Brain microvascular endothelial cell (primary cell): Measurements from ENCODE around the gene PACS1.

Source experiments
- DNase-seq: peaks from one replicate; pipeline ENCODE4 v3.0.0-alpha.2; 2020
- H3K27ac ChIP-seq: fragments of 250-450 bp; sonication (Bioruptor Pico); 2 replicates; pipeline ENCODE4 v1.5.1; 2020; ENCODE audit warnings: mild to moderate bottlenecking, moderate library complexity
- H3K27me3 ChIP-seq: fragments of 250-450 bp; sonication (Bioruptor Pico); replicated peaks from 2 replicates; pipeline ENCODE4 v1.5.1; 2020; ENCODE audit warnings: mild to moderate bottlenecking
- H3K36me3 ChIP-seq: fragments of 250-450 bp; sonication (Bioruptor Pico); replicated peaks from 2 replicates; pipeline ENCODE4 v1.5.1; 2020; ENCODE audit warnings: mild to moderate bottlenecking
- H3K4me3 ChIP-seq: 2 replicates; pipeline ENCODE4 v1.5.1; 2011; ENCODE audit warnings: low read depth, mild to moderate bottlenecking, control low read depth, low read length, moderate library complexity
- in situ Hi-C: cut with HindIII; loops from 2 replicates; pipeline ENCODE4 v1.10.0; 2017; ENCODE audit warnings: low sequenced_read_pairs, low pct_ligation_motif_present
- TF ChIP-seq, protein P1 (sequence below): IDR thresholded peaks from 2 replicates; pipeline ENCODE4 v1.5.1; 2011; ENCODE audit warnings: low read depth, mild to moderate bottlenecking, moderate library complexity, low read length, control low read depth, inconsistent platforms; ENCODE audit errors: missing control alignments

Gene PACS1

DNA sequence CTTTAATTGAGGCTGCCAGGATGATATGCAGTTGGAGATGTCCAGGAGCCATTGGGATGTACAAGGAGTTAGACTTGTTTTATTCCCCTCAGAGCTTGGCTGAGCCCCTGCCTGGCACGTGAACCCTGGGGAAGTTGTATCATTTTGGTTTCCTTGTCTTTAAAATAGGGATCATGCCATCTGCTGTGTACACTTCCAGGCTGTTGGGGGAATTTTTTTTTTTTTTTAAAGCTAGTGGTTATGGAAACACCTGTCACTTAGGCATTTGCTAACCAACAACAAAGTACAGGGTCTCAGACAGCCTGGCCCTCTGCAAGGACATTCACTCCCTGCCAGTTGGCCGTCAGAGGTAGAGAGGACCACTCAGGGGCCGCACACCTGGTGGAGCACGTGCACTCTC, 189.9 kb downstream of the PACS1 start:
- DNase-seq = no peak
- H3K4me3 ChIP-seq = no peak overlapping the region
- in situ Hi-C loops = no loop called here
- H3K36me3 ChIP-seq = peaks cover 25% of the 10 kb centered on the region
- H3K27me3 ChIP-seq = no peaks in the 10 kb centered on the region
- TF ChIP-seq, protein P1, sequence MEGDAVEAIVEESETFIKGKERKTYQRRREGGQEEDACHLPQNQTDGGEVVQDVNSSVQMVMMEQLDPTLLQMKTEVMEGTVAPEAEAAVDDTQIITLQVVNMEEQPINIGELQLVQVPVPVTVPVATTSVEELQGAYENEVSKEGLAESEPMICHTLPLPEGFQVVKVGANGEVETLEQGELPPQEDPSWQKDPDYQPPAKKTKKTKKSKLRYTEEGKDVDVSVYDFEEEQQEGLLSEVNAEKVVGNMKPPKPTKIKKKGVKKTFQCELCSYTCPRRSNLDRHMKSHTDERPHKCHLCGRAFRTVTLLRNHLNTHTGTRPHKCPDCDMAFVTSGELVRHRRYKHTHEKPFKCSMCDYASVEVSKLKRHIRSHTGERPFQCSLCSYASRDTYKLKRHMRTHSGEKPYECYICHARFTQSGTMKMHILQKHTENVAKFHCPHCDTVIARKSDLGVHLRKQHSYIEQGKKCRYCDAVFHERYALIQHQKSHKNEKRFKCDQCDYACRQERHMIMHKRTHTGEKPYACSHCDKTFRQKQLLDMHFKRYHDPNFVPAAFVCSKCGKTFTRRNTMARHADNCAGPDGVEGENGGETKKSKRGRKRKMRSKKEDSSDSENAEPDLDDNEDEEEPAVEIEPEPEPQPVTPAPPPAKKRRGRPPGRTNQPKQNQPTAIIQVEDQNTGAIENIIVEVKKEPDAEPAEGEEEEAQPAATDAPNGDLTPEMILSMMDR = no peak
- H3K27ac ChIP-seq = no peak overlapping the region

DNA sequence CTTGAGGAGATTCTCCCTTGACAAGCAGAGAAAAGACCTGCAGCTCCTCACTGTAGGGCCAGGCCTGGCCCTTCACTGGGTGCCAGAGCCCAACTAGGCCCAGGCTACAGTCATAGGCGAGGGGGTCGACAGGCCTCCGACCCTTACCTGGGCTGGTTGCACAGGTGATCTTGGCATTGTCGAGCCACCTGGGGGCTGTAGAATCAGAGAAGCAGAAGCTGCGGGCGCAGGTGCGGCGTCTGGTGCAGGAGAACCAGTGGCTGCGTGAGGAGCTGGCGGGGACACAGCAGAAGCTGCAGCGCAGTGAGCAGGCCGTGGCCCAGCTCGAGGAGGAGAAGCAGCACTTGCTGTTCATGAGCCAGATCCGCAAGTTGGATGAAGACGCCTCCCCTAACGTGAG, 191.5 kb downstream of the PACS1 start:
- H3K27me3 ChIP-seq = no peaks in the 10 kb centered on the region
- TF ChIP-seq, protein P1 = no peak
- H3K4me3 ChIP-seq = no peak overlapping the region
- in situ Hi-C loops = no loop called here
- H3K27ac ChIP-seq = no peak overlapping the region
- H3K36me3 ChIP-seq = peaks cover 25% of the 10 kb centered on the region
- DNase-seq = no peak

DNA sequence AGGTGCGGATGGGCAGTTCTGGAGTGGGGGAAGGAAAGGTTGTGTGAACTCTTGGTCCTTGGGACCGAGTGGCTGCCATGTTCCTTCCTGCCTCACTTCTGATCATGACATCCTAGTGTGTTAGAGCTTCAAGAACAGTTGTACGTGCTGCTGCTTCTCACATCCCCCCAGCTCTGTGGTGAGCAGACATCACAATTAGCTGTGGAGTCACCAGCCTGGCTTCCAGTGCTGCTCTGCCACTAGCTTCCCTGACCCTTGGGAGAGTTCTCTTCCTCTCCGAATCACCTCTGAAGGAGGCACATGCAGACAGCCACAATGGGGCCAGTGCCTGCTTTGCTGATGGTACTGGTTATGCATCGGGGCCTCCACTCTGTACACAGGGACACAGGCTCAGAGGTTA, 192.1 kb downstream of the PACS1 start:
- TF ChIP-seq, protein P1 = no peak
- in situ Hi-C loops = no loop called here
- peaks cover 25% of the 10 kb centered on the region for H3K36me3 ChIP-seq

DNA sequence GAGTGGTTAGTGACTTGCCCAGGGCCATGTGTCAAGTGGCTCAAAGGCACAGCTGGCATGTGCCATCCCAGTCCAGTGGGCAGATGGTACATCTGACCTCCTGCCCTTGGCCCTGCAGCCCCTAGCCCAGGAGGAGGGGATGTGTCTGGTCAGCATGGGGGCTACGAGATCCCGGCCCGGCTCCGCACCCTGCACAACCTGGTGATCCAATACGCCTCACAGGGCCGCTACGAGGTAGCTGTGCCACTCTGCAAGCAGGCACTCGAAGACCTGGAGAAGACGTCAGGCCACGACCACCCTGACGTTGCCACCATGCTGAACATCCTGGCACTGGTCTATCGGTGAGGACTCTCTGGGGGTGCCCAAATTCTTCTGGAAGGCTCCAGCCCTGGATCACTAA, 192.6 kb downstream of the PACS1 start:
- TF ChIP-seq, protein P1 = no peak
- no peak overlapping the region for H3K4me3 ChIP-seq
- no peak for DNase-seq
- no peak overlapping the region for H3K27ac ChIP-seq
- in situ Hi-C loops = no loop called here
- H3K27me3 ChIP-seq = no peaks in the 10 kb centered on the region
- H3K36me3 ChIP-seq = peaks cover 25% of the 10 kb centered on the region

More for the DNA sequence above, 192.1 kb downstream of the PACS1 start:
- Histone ChIP-seq H3K27ac (no peak overlapping the region), H3K4me3 (no peak overlapping the region), H3K27me3 (no peaks in the 10 kb centered on the region)
- DNase-seq = no peak

DNA sequence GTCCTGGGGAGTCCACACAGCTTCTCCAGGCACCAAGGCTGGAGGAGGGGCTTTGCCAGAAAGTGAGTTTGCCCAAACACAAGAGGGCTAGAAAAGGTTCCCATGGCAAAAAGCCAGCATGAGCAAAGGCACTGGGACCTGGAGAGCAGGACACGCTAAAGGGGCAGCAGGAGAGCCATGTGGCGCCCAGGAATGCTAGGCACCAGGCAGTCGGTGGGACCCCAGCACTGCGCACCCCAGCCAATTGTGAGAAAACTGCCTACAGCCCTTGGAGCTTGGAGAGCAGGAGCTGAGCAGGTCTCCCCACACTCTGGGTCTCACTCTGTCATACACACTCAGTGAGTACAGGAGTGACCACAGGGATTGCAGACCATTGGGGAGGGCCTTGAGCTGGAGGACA, 193.2 kb downstream of the PACS1 start:
- H3K4me3 ChIP-seq = no peak overlapping the region
- DNase-seq = no peak
- in situ Hi-C loops = no loop called here
- H3K27ac ChIP-seq = no peak overlapping the region
- H3K27me3 ChIP-seq = no peaks in the 10 kb centered on the region
- peaks cover 25% of the 10 kb centered on the region for H3K36me3 ChIP-seq
- TF ChIP-seq, protein P1 = no peak

DNA sequence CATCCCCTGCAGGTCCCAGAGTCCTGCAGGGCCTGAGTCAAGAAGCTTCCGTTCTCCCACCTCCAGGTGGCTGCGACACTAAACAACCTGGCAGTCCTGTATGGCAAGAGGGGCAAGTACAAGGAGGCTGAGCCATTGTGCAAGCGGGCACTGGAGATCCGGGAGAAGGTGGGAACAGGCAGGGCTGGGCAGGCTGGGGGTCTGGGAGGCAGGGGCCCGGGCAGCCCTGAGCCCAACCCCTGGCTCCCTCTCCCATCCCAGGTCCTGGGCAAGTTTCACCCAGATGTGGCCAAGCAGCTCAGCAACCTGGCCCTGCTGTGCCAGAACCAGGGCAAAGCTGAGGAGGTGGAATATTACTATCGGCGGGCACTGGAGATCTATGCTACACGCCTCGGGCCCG, 193.7 kb downstream of the PACS1 start:
- DNase-seq = no peak
- H3K27me3 ChIP-seq = no peaks in the 10 kb centered on the region
- H3K27ac ChIP-seq = no peak overlapping the region
- H3K4me3 ChIP-seq = no peak overlapping the region
- peaks cover 25% of the 10 kb centered on the region for H3K36me3 ChIP-seq
- TF ChIP-seq, protein P1 = no peak
- in situ Hi-C loops = no loop called here
